A673 (cell line): ENCODE data around the gene ROPN1. TPM values are rescaled to one million over a fixed set of nuclear protein-coding genes. Genes with fewer than 3 reads are reported as not detected.

Source experiments
- BruUV-seq: library from RNA; stranded (reverse); fragments of 400-500 nt; replicated peaks from 2 replicates; lab custom pipeline; 2021; lab: Mats Ljungman, UMichigan
- CTCF ChIA-PET: fragments of 300-600 bp; sonication (Branson Sonifier 250); formaldehyde crosslinking; loops from one replicate; lab custom pipeline; 2022; ENCODE audit warnings: antibody characterized with exemption; lab: Charles Lee
- POLR2A ChIA-PET: fragments of 300-600 bp; sonication (Branson Sonifier 250); formaldehyde crosslinking; loops from one replicate; lab custom pipeline; 2022; ENCODE audit warnings: antibody characterized with exemption; ENCODE audit not compliant: low non-redundant PET; lab: Charles Lee
- DNase-seq: peaks from one replicate; pipeline ENCODE4 v3.0.0-alpha.2; 2015; ENCODE audit warnings: low spot score
- H3K27ac ChIP-seq: fragments of 200-600 bp; sonication (generic); 2 replicates; pipeline ENCODE4 v1.5.1; 2016; ENCODE audit warnings: mixed run types, low read depth, mild to moderate bottlenecking, mixed read lengths, antibody characterized with exemption, low read length; ENCODE audit not compliant: poor library complexity, severe bottlenecking
- H3K27me3 ChIP-seq: fragments of 200-600 bp; sonication (generic); replicated peaks from 2 replicates; pipeline ENCODE4 v1.6.1; 2017; ENCODE audit warnings: mixed run types, low read depth, mild to moderate bottlenecking, mixed read lengths, antibody characterized with exemption, low read length; ENCODE audit not compliant: insufficient read depth, poor library complexity
- H3K36me3 ChIP-seq: fragments of 200-600 bp; sonication (generic); 2 replicates; pipeline ENCODE4 v1.6.1; 2016; ENCODE audit warnings: mixed run types, mild to moderate bottlenecking, mixed read lengths, antibody characterized with exemption, low read length; ENCODE audit not compliant: insufficient read depth, poor library complexity, severe bottlenecking
- H3K4me1 ChIP-seq: fragments of 200-600 bp; sonication (generic); 2 replicates; pipeline ENCODE4 v1.6.1; 2017; ENCODE audit warnings: mixed run types, mild to moderate bottlenecking, mixed read lengths, antibody characterized with exemption, low read length; ENCODE audit not compliant: insufficient read depth, poor library complexity, severe bottlenecking
- H3K4me3 ChIP-seq: fragments of 200-600 bp; sonication (generic); 2 replicates; pipeline ENCODE4 v1.5.1; 2016; ENCODE audit warnings: low read depth, mixed run types, mild to moderate bottlenecking, mixed read lengths, low read length; ENCODE audit not compliant: poor library complexity, severe bottlenecking
- H3K9me3 ChIP-seq: fragments of 200-600 bp; sonication (generic); 2 replicates; pipeline ENCODE4 v1.6.1; 2016; ENCODE audit warnings: mixed run types, low read depth, mild to moderate bottlenecking, mixed read lengths, antibody characterized with exemption, low read length; ENCODE audit not compliant: poor library complexity, severe bottlenecking
- CTCF ChIP-seq: fragments of 300-800, 200-600 bp; sonication (generic); conservative IDR thresholded peaks from 2 replicates; pipeline ENCODE4 v1.5.1; 2017; ENCODE audit warnings: low read depth, mild to moderate bottlenecking, antibody characterized with exemption, low read length, moderate library complexity, mixed read lengths
- EZH2 ChIP-seq: fragments of 200-600 bp; sonication (generic); IDR thresholded peaks from 2 replicates; pipeline ENCODE4 v1.6.1; 2017; ENCODE audit warnings: borderline replicate concordance, low read depth, mild to moderate bottlenecking, mixed read lengths, antibody characterized with exemption, low read length; ENCODE audit not compliant: poor library complexity, severe bottlenecking
- intact Hi-C: fragments of 100-400 bp; cut with micrococcal nuclease; formaldehyde crosslinking; loops from one replicate; pipeline ENCODE4 v1.10.0; 2022; ENCODE audit not compliant: unreplicated experiment
- total RNA-seq: library from RNA; stranded (reverse); gene quantifications from 2 replicates; pipeline ENCODE4 v1.2.3, GENCODE V29; 2021

Gene ROPN1
- total RNA-seq, 1 experiment from 2014 or later = not detected

GRCh38 chr3:123926396-123926795, 65.5 kb downstream of the ROPN1 start:
- no peak overlapping the region for H3K27ac ChIP-seq
- ChIA-PET CTCF (no interaction called here), POLR2A (no interaction called here)
- peaks cover 46% of the 10 kb centered on the region for H3K36me3 ChIP-seq
- no TSS peak for BruUV-seq
- H3K4me1 ChIP-seq = no peaks in the 10 kb centered on the region
- intact Hi-C loops = no loop called here
- no peak for DNase-seq
- no peak for TF ChIP-seq CTCF
- no peak for TF ChIP-seq EZH2
- H3K4me3 ChIP-seq = no peak overlapping the region
- peaks cover 11% of the 10 kb centered on the region for H3K9me3 ChIP-seq
- no peaks in the 10 kb centered on the region for H3K27me3 ChIP-seq

GRCh38 chr3:123920868-123921267, 71.1 kb downstream of the ROPN1 start:
- no peak overlapping the region for H3K4me3 ChIP-seq
- peaks cover 36% of the 10 kb centered on the region for H3K36me3 ChIP-seq
- H3K9me3 ChIP-seq = peaks cover 21% of the 10 kb centered on the region
- ChIA-PET POLR2A (no interaction called here), CTCF (no interaction called here)
- H3K4me1 ChIP-seq = no peaks in the 10 kb centered on the region
- DNase-seq = no peak
- no TSS peak for BruUV-seq
- no peak overlapping the region for H3K27ac ChIP-seq
- intact Hi-C loops = no loop called here
- TF ChIP-seq CTCF (no peak), EZH2 (no peak)
- H3K27me3 ChIP-seq = no peaks in the 10 kb centered on the region

- Histone ChIP-seq H3K27me3 (no peaks in the 10 kb centered on the region), H3K27ac (no peak overlapping the region), H3K4me3 (no peak overlapping the region), H3K9me3 (peaks cover 21% of the 10 kb centered on the region), H3K4me1 (no peaks in the 10 kb centered on the region), H3K36me3 (peaks cover 35% of the 10 kb centered on the region)
- CTCF ChIA-PET = no interaction called here
- TF ChIP-seq EZH2 (no peak), CTCF (no peak)
- intact Hi-C loops = no loop called here
- BruUV-seq = no TSS peak
- POLR2A ChIA-PET = no interaction called here
- DNase-seq = no peak
Measured at GRCh38 chr3:123920383-123920782, 71.5 kb downstream of the ROPN1 start.
